Activated T-cell treated with anti-CD3 and anti-CD28 coated beads, Interleukin-2, amount 50 U/mL, for 72 hours (primary cell): ENCODE measurements around the gene CLDN25. TPM values are rescaled to one million over a fixed set of nuclear protein-coding genes. Genes with fewer than 3 reads are reported as not detected.
"Not testable (repeated sequence)": the region's sequence is repeated elsewhere in the genome, so short reads cannot be mapped to it uniquely, and the experiment has no call there.

Source experiments
- ATAC-seq, 2 donors: fragments of 150-1000 bp; cut with Tn5 transposase; replicated peaks in 1 of 2; 2 replicates each; pipeline ENCODE4 v1.10.0; 2021; ENCODE audit warnings: moderate library complexity in 2 of 2, mild to moderate bottlenecking in 1 of 2
- DNase-seq, 2 donors: peaks; one replicate each; pipeline ENCODE4 v3.0.0; 2021 to 2022; ENCODE audit warnings: mixed read lengths in 1 of 2
- H3K27ac Mint-ChIP-seq: one replicate; pipeline ENCODE4 v1.8.0; 2022; ENCODE audit warnings: mild to moderate bottlenecking, moderate library complexity, mixed read lengths
- H3K27me3 Mint-ChIP-seq: one replicate; pipeline ENCODE4 v1.8.0; 2022; ENCODE audit warnings: low read depth, mixed read lengths
- H3K36me3 Mint-ChIP-seq, 2 donors: one replicate each; pipeline ENCODE4 v1.8.0; 2022; ENCODE audit warnings: mixed read lengths in 2 of 2, mild to moderate bottlenecking in 1 of 2; ENCODE audit not compliant: insufficient read depth in 2 of 2
- H3K4me1 Mint-ChIP-seq: one replicate; pipeline ENCODE4 v1.8.0; 2022; ENCODE audit warnings: low read depth, mixed read lengths
- H3K4me3 Mint-ChIP-seq, 2 donors: one replicate each; pipeline ENCODE4 v1.8.0; 2022; ENCODE audit warnings: mild to moderate bottlenecking in 2 of 2, mixed read lengths in 2 of 2, moderate library complexity in 2 of 2
- H3K9me3 Mint-ChIP-seq, 2 donors: one replicate each; pipeline ENCODE4 v1.8.0; 2022; ENCODE audit warnings: mixed read lengths in 2 of 2
- total RNA-seq, 2 donors: library from RNA; stranded (reverse); gene quantifications; one replicate each; pipeline ENCODE4 v1.2.3, GENCODE V29; 2022

CLDN25 gene
- not detected for total RNA-seq

DNA sequence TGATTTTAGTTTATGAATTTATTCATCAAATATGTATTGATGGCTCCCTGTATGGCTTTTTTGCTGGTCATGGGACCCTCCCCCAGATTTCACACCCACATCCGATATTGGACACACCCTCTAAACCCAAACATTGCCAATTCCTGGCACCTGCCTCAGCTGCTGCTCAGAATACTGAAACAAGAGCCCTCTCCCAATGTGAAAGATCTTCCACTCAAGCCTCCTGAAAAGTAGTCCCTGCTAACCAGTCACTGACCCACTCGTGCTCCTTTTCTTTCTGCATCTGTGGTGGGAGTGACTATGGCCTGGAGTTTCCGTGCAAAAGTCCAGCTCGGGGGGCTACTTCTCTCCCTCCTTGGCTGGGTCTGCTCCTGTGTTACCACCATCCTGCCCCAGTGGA lies at the start of gene CLDN25:
TSS of gene CLDN25 (plus strand) at position 301 of the 400 bp plus-strand sequence. CDS start at position 301, 0 bp downstream.
- DNase-seq: no peak
- Mint-ChIP-seq H3K9me3 (no peaks in the 10 kb centered on the region), H3K27me3 (peaks cover 21% of the 10 kb centered on the region), H3K4me3 (no peak within 1 kb of the TSS), H3K36me3 (no peaks in the 10 kb centered on the region), H3K27ac (no peak within 1 kb of the TSS), H3K4me1 (peaks cover 3% of the 10 kb centered on the region)
- ATAC-seq: no peak

DNA sequence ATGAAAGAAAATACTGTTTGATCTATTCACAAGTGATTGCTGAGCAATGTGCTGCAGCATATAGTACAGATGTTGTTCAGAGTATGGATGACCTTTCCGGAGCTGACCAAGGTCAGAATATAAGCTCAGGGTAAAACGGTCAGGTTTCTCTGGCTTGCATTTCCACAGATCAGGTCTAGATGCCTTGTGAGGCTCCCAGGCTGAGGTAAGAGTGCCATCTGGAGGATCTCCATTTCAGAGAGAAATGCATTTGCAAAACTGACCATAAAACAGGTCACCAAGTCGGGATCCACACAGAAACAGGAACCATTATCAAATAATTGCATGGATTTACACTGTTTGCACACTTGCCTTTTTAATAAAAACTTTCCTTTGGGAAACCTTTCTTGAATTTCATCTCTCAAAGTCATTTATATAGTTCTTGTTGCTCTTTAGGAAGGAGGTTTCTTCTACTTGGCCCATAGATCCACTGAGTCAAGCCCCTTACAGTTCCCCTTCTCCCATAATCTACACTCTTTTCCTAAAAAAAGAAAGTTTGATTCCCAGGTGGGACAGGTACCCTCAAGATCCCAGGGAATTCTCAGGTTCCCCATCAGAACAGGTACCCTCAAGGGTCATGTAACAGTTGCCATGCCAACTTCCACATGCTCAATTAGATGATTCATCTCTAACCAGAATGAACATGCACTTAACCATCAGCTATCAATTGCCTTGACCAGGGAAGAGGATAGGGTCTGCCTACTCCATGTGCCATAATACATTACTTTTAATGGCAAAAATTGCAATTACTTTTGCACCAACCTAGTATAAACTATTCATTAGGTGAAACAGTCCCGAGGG lies 48.5 kb upstream of the CLDN25 start:
- ATAC-seq: no peak
- Mint-ChIP-seq H3K4me3 (no peak overlapping the region), H3K27me3 (no peaks in the 10 kb centered on the region), H3K9me3 (no peaks in the 10 kb centered on the region), H3K4me1 (peaks cover 2% of the 10 kb centered on the region), H3K27ac (no peak overlapping the region), H3K36me3 (peaks cover 0 to 9% of the 10 kb centered on the region in 2 donors)
- peak; percentile 6 to 9 for DNase-seq

DNA sequence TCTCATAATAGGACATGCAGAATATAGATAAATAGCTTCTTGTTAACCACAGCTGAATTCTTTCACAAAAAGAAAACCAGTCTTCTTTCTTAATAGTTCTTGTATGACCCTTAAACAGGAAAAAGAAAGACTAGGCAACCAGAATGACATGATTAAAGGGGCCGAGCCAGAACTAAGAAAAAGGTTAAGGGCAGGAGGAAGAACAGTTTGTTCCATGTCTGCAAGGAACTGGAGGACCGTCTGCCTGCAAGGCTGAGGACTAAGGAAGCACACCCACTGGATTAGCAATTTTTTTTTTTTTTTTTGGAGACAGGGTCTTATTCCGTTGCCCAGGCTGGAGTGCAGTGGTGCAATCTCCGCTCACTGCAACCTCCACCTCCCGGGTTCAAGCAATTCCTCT lies 47.5 kb upstream of the CLDN25 start:
- no peak overlapping the region for H3K27ac Mint-ChIP-seq
- H3K9me3 Mint-ChIP-seq: no peaks in the 10 kb centered on the region
- ATAC-seq (no peak), DNase-seq (no peak)
- no peak overlapping the region for H3K4me3 Mint-ChIP-seq
- peaks cover 0 to 10% of the 10 kb centered on the region in 2 donors for H3K36me3 Mint-ChIP-seq
- H3K4me1 Mint-ChIP-seq: peaks cover 9% of the 10 kb centered on the region
- no peaks in the 10 kb centered on the region for H3K27me3 Mint-ChIP-seq

DNA sequence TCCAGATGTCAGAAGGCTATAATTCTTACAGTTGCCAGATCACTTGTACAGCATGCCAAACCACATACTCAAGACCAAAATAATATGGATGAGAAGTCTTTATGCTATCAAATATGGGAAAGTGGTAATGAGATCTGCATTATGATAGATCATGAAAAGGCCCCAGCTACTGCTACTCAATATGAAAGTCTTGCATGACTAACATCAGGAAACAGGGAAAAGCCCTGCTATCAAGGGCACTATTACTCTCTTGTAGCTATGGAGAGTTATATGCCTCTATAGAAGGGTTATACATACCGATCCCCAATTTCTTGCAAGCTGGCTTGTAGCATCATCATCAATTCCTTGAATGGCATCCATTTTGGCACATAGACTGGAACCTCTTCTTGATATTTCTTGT lies 43.3 kb upstream of the CLDN25 start:
- H3K4me3 Mint-ChIP-seq: no peak overlapping the region
- H3K27me3 Mint-ChIP-seq: no peaks in the 10 kb centered on the region
- ATAC-seq (peak; percentile 82 to 95), DNase-seq (no peak)
- no peaks in the 10 kb centered on the region for H3K9me3 Mint-ChIP-seq
- H3K27ac Mint-ChIP-seq: no peak overlapping the region
- H3K36me3 Mint-ChIP-seq: peaks cover 0 to 21% of the 10 kb centered on the region in 2 donors
- H3K4me1 Mint-ChIP-seq: peaks cover 9% of the 10 kb centered on the region

DNA sequence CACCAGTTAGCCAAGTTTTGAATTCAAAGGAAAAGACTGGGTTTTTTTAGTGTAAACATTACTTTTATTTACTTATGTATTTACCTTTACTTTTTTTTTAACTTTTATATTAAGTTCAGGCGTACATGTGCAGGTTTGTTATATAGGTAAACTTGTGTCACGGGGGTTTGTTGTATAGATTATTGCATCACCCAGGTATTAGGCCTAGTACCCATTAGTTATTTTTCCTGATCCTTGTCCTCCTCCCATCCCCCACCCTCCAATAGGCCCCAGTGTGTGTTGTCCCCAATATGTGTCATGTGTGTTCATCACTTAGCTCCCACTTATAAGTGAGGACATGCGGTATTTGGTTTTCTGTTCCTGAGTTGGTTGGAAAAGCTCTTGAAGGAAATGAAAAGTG lies 26.7 kb upstream of the CLDN25 start:
- ATAC-seq (no peak), DNase-seq (no peak)
- Mint-ChIP-seq H3K4me3 (no peak overlapping the region), H3K9me3 (no peaks in the 10 kb centered on the region), H3K27me3 (no peaks in the 10 kb centered on the region), H3K36me3 (peaks cover 3 to 14% of the 10 kb centered on the region in 2 donors), H3K27ac (no peak overlapping the region), H3K4me1 (no peaks in the 10 kb centered on the region)

DNA sequence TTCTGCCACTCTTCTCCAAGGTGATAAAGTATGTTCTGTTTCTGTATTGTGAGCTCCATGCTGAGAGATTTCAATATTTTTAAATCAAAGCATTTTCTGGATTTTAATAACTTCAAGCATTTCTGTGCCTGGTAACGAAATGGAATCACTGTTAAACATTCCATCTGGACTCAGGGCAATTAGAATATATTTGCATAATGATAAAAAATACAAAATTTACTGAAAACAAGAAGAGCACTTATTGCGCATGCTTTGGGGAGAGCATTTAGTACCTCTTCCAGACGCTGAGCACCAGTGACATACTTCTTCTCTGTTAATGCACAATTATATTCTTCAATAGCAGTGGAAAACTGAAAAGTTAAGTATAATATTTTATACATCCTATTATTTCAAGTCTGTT lies 19.4 kb upstream of the CLDN25 start:
- H3K9me3 Mint-ChIP-seq: no peaks in the 10 kb centered on the region
- H3K27me3 Mint-ChIP-seq: no peaks in the 10 kb centered on the region
- DNase-seq (no peak), ATAC-seq (no peak)
- H3K4me1 Mint-ChIP-seq: no peaks in the 10 kb centered on the region
- H3K27ac Mint-ChIP-seq: no peak overlapping the region
- no peak overlapping the region for H3K4me3 Mint-ChIP-seq
- H3K36me3 Mint-ChIP-seq: peaks cover 10 to 34% of the 10 kb centered on the region in 2 donors

DNA sequence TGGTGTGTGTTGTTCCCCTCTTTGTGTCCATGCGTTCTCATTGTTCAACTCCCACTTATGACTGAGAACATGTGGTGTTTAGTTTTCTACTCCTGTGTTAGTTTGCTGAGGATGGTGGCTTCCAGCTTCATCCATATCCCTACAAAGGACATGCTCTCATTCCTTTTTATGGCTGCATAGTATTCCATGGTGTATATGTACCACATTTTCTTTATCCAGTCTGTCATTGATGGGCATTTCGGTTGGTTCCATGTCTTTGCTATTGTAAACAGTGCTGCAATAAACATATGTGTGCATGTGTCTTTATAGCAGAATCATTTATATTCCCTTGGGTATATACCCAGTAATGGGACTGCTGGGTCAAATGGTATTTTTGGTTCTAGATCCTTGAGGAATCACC lies 16.6 kb upstream of the CLDN25 start:
- not testable (repeated sequence) for DNase-seq, ATAC-seq, H3K27ac Mint-ChIP-seq, H3K4me3 Mint-ChIP-seq, H3K4me1 Mint-ChIP-seq, H3K27me3 Mint-ChIP-seq, H3K9me3 Mint-ChIP-seq
- H3K36me3 Mint-ChIP-seq: peaks cover 14 to 35% of the 10 kb centered on the region in 2 donors

DNA sequence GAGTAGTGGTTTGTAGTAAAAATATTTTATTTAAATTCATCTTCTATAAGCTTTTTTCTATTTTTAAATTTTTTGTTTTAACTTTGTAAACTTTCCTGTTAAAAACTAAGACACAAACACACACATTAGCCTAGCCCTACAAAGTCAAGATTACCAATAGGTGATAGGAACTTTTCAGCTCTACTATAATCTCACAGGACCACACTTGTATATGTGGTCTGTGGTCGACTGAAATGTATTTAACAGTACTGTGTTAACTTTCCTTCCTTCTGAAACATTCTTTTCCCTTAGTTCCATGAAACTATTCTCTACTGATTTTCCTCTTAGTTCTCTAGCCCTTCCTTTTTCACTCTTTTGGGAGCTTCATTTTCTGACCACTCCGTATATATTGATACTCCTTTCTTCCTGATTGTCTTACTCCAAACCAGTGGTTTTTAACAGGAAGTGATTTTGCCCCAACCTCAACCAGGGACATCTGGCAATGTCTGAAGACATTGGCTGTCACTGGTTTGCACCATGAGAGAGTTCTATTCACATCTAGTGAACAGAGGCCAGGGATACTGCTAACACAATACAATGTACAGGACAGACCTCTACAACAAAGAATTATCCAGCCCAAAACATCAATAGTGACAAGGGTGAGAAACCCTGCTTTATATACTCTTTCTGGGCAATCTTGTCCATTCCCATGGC lies 14.9 kb upstream of the CLDN25 start:
- peaks cover 10% of the 10 kb centered on the region for H3K4me1 Mint-ChIP-seq
- ATAC-seq (no peak), DNase-seq (no peak)
- peak overlapping the region; percentile 2 for H3K27ac Mint-ChIP-seq
- H3K27me3 Mint-ChIP-seq: no peaks in the 10 kb centered on the region
- H3K9me3 Mint-ChIP-seq: no peaks in the 10 kb centered on the region
- no peak overlapping the region for H3K4me3 Mint-ChIP-seq
- peaks cover 14 to 39% of the 10 kb centered on the region in 2 donors for H3K36me3 Mint-ChIP-seq

DNA sequence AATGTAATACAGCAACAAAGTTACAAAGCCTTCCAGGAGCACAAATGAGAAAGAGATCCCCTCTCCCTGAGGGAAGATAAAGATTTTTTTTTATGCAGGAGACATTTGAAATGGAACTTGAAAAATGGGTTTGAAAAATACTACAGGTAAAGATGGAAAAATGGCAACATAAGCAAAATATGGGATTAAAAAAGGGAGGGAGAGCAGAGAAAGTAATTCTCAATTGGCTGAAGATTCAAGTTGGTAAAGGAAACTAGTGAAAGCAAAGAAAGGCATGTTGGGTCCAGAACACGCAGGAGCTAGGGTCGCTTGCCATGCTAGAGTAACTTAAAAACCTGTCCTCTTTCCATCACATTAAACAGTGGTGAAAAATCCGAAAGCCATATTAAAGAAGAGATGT lies 7.6 kb upstream of the CLDN25 start:
- peaks cover 34% of the 10 kb centered on the region for H3K4me1 Mint-ChIP-seq
- peak overlapping the region; percentile 98 for H3K27ac Mint-ChIP-seq
- H3K36me3 Mint-ChIP-seq: peaks cover 11 to 21% of the 10 kb centered on the region in 2 donors
- H3K27me3 Mint-ChIP-seq: no peaks in the 10 kb centered on the region
- H3K4me3 Mint-ChIP-seq: peak overlapping the region; percentile 98 to 100
- DNase-seq (no peak), ATAC-seq (no peak)
- no peaks in the 10 kb centered on the region for H3K9me3 Mint-ChIP-seq

DNA sequence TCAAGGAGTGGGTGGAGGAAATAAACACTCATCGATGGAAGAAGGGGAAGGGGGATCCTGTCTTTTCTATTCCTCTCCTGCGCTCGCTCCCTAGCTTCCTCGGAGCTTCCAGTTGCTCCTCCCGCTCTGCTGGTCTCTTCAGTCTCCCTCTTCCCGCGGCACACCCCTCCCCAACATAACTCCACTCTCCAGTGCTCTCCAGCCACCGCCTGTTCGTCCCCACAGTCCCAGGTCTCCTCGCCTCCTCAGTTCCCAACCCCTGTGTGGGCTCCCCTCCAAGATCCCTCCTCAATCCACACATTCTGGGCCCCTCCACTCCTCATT lies 6.5 kb upstream of the CLDN25 start:
- Mint-ChIP-seq H3K4me1 (peaks cover 29% of the 10 kb centered on the region), H3K27me3 (no peaks in the 10 kb centered on the region), H3K9me3 (no peaks in the 10 kb centered on the region), H3K27ac (peak overlapping the region; percentile 98), H3K36me3 (peaks cover 6 to 12% of the 10 kb centered on the region in 2 donors), H3K4me3 (peak overlapping the region; percentile 98 to 100)
- DNase-seq (no peak), ATAC-seq (no peak)

DNA sequence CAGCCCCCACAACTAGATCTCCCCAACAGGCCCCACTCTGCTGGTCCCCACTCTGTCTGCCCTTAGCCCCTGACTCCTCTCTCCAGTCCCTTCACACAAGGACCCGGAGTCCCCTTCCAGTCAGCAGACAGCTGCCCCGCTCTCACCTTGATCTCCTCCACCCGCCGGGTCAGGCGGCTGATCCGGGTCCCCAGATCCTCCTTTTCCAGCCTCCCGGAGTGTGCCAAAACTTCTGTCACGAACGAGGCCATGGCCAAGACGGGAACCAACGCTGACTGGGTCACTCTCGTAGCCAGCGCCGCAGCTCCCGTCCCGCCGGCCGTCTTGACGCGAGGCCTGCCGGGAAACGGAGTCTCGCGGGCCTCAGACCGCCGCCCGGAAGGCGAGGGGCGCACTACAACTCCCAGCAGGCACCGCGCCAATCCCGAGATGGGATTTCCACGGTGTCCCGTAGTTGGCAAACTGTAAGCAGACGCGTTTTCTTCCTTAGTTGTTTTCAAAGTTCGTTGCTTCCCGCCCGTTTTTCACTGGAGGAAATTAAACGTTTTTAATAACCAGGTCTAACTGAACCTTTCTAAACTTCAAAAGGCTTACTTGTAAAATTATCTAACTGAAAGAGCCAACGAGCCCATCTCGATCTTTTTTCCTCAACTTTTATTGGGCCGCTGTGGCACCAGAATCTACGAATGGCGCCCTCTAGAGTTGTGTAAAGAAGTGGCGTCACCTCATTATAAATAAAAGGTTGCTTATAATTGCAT lies 6.0 kb upstream of the CLDN25 start, which contains the start of gene ZW10:
TSS of gene ZW10 (minus strand) at position 277 of the 758 bp plus-strand sequence. CDS start at position 251, 26 bp downstream.
- no peaks in the 10 kb centered on the region for H3K27me3 Mint-ChIP-seq
- DNase-seq (peak; percentile 95), ATAC-seq (peak; percentile 98)
- no peaks in the 10 kb centered on the region for H3K9me3 Mint-ChIP-seq
- H3K4me1 Mint-ChIP-seq: peaks cover 29% of the 10 kb centered on the region
- H3K4me3 Mint-ChIP-seq: peak within 1 kb of the TSS; percentile 98 to 100
- peaks cover 6 to 9% of the 10 kb centered on the region in 2 donors for H3K36me3 Mint-ChIP-seq
- peak within 1 kb of the TSS; percentile 98 for H3K27ac Mint-ChIP-seq

DNA sequence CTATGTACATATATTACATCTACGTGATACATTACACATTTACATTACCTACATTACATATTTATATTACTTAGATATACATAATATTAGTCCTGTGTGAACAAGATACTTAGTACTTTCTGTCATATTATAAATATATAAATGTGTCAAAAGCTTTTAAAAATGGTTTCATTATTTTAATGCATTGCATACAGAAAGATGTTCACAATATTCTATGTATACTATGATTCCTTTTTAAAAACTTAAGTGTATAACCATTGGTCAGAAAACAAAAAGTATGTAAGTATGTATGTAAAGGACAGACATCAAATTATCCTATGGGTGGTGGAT lies 5.5 kb upstream of the CLDN25 start:
- Mint-ChIP-seq H3K27ac (peak overlapping the region; percentile 98), H3K4me3 (peak overlapping the region; percentile 98 to 100), H3K4me1 (peaks cover 25% of the 10 kb centered on the region), H3K36me3 (peaks cover 5 to 6% of the 10 kb centered on the region in 2 donors), H3K9me3 (no peaks in the 10 kb centered on the region), H3K27me3 (no peaks in the 10 kb centered on the region)
- DNase-seq (no peak), ATAC-seq (no peak)
